HEK293 (cell line): ENCODE results near the gene AKT1.
A peak's percentile ranks its signal among the peaks of the same experiment; 100 is the strongest.

ENCODE experiments used
- CTCF ChIA-PET: fragments of 350-600 bp; formaldehyde crosslinking; extraction: SDS; loops from one replicate; lab custom pipeline; 2021; ENCODE audit warnings: antibody characterized with exemption; lab: Yijun Ruan, JAX
- POLR2A ChIA-PET: fragments of 300-600 bp; formaldehyde crosslinking; extraction: SDS; loops from one replicate; lab custom pipeline; 2020; ENCODE audit warnings: antibody characterized with exemption, inconsistent platforms; lab: Yijun Ruan, JAX
- H3K27ac ChIP-seq: fragments of 200-500 bp; sonication (Bioruptor generic); 2 replicates; pipeline ENCODE4 v1.5.1; 2014; ENCODE audit warnings: low read depth, low read length, control low read depth, inconsistent platforms; ENCODE audit errors: extremely low read depth
- H3K36me3 ChIP-seq, 2 experiments: fragments of 200-500 bp in 1 of 2; sonication (Bioruptor generic) in 1 of 2; 1 replicate in 1 of 2; 2 replicates in 1 of 2; pipeline ENCODE4 v1.5.1; 2014 to 2017; ENCODE audit warnings: inconsistent platforms in 2 of 2, low read length in 2 of 2; ENCODE audit not compliant: control insufficient read depth in 2 of 2, insufficient read depth in 1 of 2
- H3K4me1 ChIP-seq: fragments of 200-500 bp; sonication (Bioruptor generic); 2 replicates; pipeline ENCODE4 v1.5.1; 2014; ENCODE audit warnings: mild to moderate bottlenecking, low read length, inconsistent platforms; ENCODE audit not compliant: control insufficient read depth, insufficient read depth
- H3K4me3 ChIP-seq: 2 replicates; pipeline ENCODE4 v1.5.1; 2011; ENCODE audit warnings: low read depth, mild to moderate bottlenecking, control low read depth, low read length, moderate library complexity
- H3K9me3 ChIP-seq: fragments of 200-500 bp; sonication (Bioruptor generic); 2 replicates; pipeline ENCODE4 v1.5.1; 2014; ENCODE audit warnings: low read depth, low read length, inconsistent platforms; ENCODE audit not compliant: control insufficient read depth, insufficient read depth
- CTCF ChIP-seq: fragments of 450-650 bp; formaldehyde crosslinking; IDR thresholded peaks from 2 replicates; pipeline ENCODE4 v1.5.1; 2016; ENCODE audit warnings: missing biosample characterization, missing genetic modification characterization
- EGR2 ChIP-seq: fragments of 450-650 bp; formaldehyde crosslinking; IDR thresholded peaks from 2 replicates; pipeline ENCODE4 v1.5.1; 2016; ENCODE audit warnings: low read depth, missing biosample characterization, missing genetic modification characterization
- GLIS1 ChIP-seq: fragments of 450-650 bp; formaldehyde crosslinking; IDR thresholded peaks from 2 replicates; pipeline ENCODE4 v1.5.1; 2016; ENCODE audit warnings: missing biosample characterization, missing genetic modification characterization
- HOXC10 ChIP-seq: sonication (generic); formaldehyde crosslinking; IDR thresholded peaks from 2 replicates; pipeline ENCODE4 v1.8.1; 2023; ENCODE audit warnings: mild to moderate bottlenecking, missing genetic modification reagents
- HOXD13 ChIP-seq: sonication (generic); formaldehyde crosslinking; IDR thresholded peaks from 2 replicates; pipeline ENCODE4 v1.8.0; 2022; ENCODE audit warnings: missing genetic modification reagents, borderline replicate concordance
- KLF17 ChIP-seq: fragments of 450-650 bp; formaldehyde crosslinking; IDR thresholded peaks from 2 replicates; pipeline ENCODE4 v1.5.1; 2016; ENCODE audit warnings: missing biosample characterization, missing genetic modification characterization
- KLF8 ChIP-seq: fragments of 450-650 bp; formaldehyde crosslinking; IDR thresholded peaks from 2 replicates; pipeline ENCODE4 v1.5.1; 2016; ENCODE audit warnings: missing biosample characterization, missing genetic modification characterization
- SALL2 ChIP-seq: fragments of 450-650 bp; formaldehyde crosslinking; IDR thresholded peaks from 2 replicates; pipeline ENCODE4 v1.5.0; 2017; ENCODE audit warnings: missing biosample characterization, mild to moderate bottlenecking, missing genetic modification characterization, borderline replicate concordance
- ZBTB20 ChIP-seq: fragments of 450-650 bp; formaldehyde crosslinking; IDR thresholded peaks from 2 replicates; pipeline ENCODE4 v1.5.1; 2016; ENCODE audit warnings: missing biosample characterization, missing genetic modification characterization
- ZNF16 ChIP-seq: fragments of 450-650 bp; formaldehyde crosslinking; IDR thresholded peaks from 2 replicates; pipeline ENCODE4 v1.5.1; 2016; ENCODE audit warnings: low read depth, missing biosample characterization, missing genetic modification characterization
- ZNF350 ChIP-seq: fragments of 450-650 bp; formaldehyde crosslinking; IDR thresholded peaks from 2 replicates; pipeline ENCODE4 v1.5.0; 2017; ENCODE audit warnings: missing biosample characterization, mild to moderate bottlenecking, missing genetic modification characterization
- ZNF48 ChIP-seq: fragments of 450-650 bp; formaldehyde crosslinking; IDR thresholded peaks from 2 replicates; pipeline ENCODE4 v1.5.1; 2016; ENCODE audit warnings: missing biosample characterization, missing genetic modification characterization
- ZNF521 ChIP-seq: fragments of 450-650 bp; formaldehyde crosslinking; IDR thresholded peaks from 2 replicates; pipeline ENCODE4 v1.5.1; 2017; ENCODE audit warnings: missing biosample characterization, mild to moderate bottlenecking, missing genetic modification characterization
- ZNF544 ChIP-seq: fragments of 450-650 bp; formaldehyde crosslinking; IDR thresholded peaks from 2 replicates; pipeline ENCODE4 v1.5.0; 2017; ENCODE audit warnings: missing biosample characterization, missing genetic modification characterization
- ZNF580 ChIP-seq: fragments of 450-650 bp; formaldehyde crosslinking; IDR thresholded peaks from 2 replicates; pipeline ENCODE4 v1.5.1; 2016; ENCODE audit warnings: missing biosample characterization, missing genetic modification characterization
- ZNF610 ChIP-seq: fragments of 450-650 bp; formaldehyde crosslinking; IDR thresholded peaks from 2 replicates; pipeline ENCODE4 v1.5.1; 2016; ENCODE audit warnings: missing biosample characterization, missing genetic modification characterization, borderline replicate concordance
- ZNF670 ChIP-seq: fragments of 450-650 bp; formaldehyde crosslinking; IDR thresholded peaks from 2 replicates; pipeline ENCODE4 v1.5.1; 2016; ENCODE audit warnings: missing biosample characterization, missing genetic modification characterization, low read depth
- ZNF707 ChIP-seq: fragments of 450-650 bp; formaldehyde crosslinking; IDR thresholded peaks from 2 replicates; pipeline ENCODE4 v1.5.1; 2016; ENCODE audit warnings: missing biosample characterization, missing genetic modification characterization
- ZNF76 ChIP-seq: fragments of 450-650 bp; formaldehyde crosslinking; IDR thresholded peaks from 2 replicates; pipeline ENCODE4; 2016; ENCODE audit warnings: low read depth, missing biosample characterization, missing genetic modification characterization, borderline replicate concordance
- ZNF843 ChIP-seq: fragments of 450-650 bp; formaldehyde crosslinking; IDR thresholded peaks from 2 replicates; pipeline ENCODE4 v1.5.1; 2016; ENCODE audit warnings: missing biosample characterization, missing genetic modification characterization
- TF ChIP-seq, protein P1 (sequence below): fragments of 450-650 bp; IDR thresholded peaks from 2 replicates; pipeline ENCODE4 v1.5.1; 2018; ENCODE audit warnings: missing biosample characterization, mild to moderate bottlenecking, missing genetic modification characterization
- TF ChIP-seq, protein P2 (sequence below): fragments of 450-650 bp; formaldehyde crosslinking; IDR thresholded peaks from 2 replicates; pipeline ENCODE4 v1.5.1; 2017; ENCODE audit warnings: missing biosample characterization, missing genetic modification characterization
- TF ChIP-seq, protein P3 (sequence below): fragments of 450-650 bp; formaldehyde crosslinking; IDR thresholded peaks from 2 replicates; pipeline ENCODE4 v1.5.1; 2016; ENCODE audit warnings: missing biosample characterization, missing genetic modification characterization
- TF ChIP-seq, protein P4 (sequence below): fragments of 450-650 bp; formaldehyde crosslinking; IDR thresholded peaks from 2 replicates; pipeline ENCODE4 v1.5.1; 2017; ENCODE audit warnings: missing biosample characterization, missing genetic modification characterization

AKT1 gene

GRCh38 chr14:104771374-104771773 lies 24.2 kb downstream of the AKT1 start:
- CTCF ChIA-PET, result interaction anchor here (0.8 to 3.7 kb wide), 3 partner anchors 55 to 274 kb away, joined by 4 to 57 read pairs (median 6); no protein-coding TSS in a partner anchor

DNA sequence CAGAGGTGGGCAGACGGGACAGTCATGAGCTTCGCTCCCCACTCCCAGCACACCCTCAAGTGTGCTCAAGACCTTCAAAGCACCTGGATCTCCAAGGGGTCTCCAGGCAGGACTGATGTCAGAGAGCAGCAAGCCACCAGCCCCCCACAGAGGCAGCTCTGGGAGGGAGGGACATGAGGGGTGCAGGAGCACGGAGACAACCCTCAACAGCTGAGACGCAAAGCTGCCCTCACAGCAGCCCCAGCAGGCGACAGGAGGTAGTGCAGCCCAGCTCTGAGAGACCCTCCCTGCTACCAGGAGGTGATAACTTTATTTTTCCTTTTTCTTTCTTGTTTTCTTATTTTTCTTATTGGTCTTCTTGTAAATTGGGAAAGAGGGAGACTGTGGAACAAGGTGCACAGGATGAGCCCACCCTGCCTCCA lies 24.7 kb downstream of the AKT1 start:
- ChIA-PET POLR2A (interaction anchor here (1.1 to 1.6 kb wide), 2 partner anchors 18 to 21 kb away, joined by 3 to 4 read pairs; partner anchors contain the start of gene SIVA1), CTCF (interaction anchor here (0.6 to 3.7 kb wide), 3 partner anchors 56 to 275 kb away, joined by 3 to 57 read pairs (median 6); no protein-coding TSS in a partner anchor)
- Histone ChIP-seq H3K4me3 (no peak overlapping the region), H3K27ac (no peak overlapping the region), H3K36me3 (peaks cover 0 to 62% of the 10 kb centered on the region in 2 experiments; a peak in 2 of 3 replicates), H3K9me3 (no peaks in the 10 kb centered on the region), H3K4me1 (peaks cover 4% of the 10 kb centered on the region; the same call in 1 of the 2 replicates)
- TF ChIP-seq CTCF (0 out of 2 replicates have a peak, but pooled peaks have one; percentile 45), KLF8 (tag by site-specific recombination) (peak; percentile 47; the same call in 1 of the 2 replicates), SALL2 (tag by site-specific recombination) (no peak), ZNF610 (tag by site-specific recombination) (no peak), HOXD13 (CRISPR knock-in tag) (no peak), GLIS1 (tag by site-specific recombination) (peak; percentile 69), ZNF544 (tag by site-specific recombination) (no peak), ZNF843 (tag by site-specific recombination) (no peak), ZNF48 (no peak), ZNF521 (tag by site-specific recombination) (no peak), ZBTB20 (tag by site-specific recombination) (no peak), ZNF76 (tag by site-specific recombination) (no peak), ZNF707 (tag by site-specific recombination) (peak; percentile 58; the same call in 1 of the 2 replicates), ZNF16 (no peak), EGR2 (tag by site-specific recombination) (no peak), HOXC10 (no peak), ZNF670 (tag by site-specific recombination) (no peak), KLF17 (tag by site-specific recombination) (no peak), ZNF580 (tag by site-specific recombination) (0 out of 2 replicates have a peak, but pooled peaks have one; percentile 26), ZNF350 (tag by site-specific recombination) (no peak)
- TF ChIP-seq, protein P1, sequence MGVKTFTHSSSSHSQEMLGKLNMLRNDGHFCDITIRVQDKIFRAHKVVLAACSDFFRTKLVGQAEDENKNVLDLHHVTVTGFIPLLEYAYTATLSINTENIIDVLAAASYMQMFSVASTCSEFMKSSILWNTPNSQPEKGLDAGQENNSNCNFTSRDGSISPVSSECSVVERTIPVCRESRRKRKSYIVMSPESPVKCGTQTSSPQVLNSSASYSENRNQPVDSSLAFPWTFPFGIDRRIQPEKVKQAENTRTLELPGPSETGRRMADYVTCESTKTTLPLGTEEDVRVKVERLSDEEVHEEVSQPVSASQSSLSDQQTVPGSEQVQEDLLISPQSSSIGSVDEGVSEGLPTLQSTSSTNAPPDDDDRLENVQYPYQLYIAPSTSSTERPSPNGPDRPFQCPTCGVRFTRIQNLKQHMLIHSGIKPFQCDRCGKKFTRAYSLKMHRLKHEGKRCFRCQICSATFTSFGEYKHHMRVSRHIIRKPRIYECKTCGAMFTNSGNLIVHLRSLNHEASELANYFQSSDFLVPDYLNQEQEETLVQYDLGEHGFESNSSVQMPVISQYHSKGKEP (tag by site-specific recombination), result no peak
- TF ChIP-seq, protein P2, sequence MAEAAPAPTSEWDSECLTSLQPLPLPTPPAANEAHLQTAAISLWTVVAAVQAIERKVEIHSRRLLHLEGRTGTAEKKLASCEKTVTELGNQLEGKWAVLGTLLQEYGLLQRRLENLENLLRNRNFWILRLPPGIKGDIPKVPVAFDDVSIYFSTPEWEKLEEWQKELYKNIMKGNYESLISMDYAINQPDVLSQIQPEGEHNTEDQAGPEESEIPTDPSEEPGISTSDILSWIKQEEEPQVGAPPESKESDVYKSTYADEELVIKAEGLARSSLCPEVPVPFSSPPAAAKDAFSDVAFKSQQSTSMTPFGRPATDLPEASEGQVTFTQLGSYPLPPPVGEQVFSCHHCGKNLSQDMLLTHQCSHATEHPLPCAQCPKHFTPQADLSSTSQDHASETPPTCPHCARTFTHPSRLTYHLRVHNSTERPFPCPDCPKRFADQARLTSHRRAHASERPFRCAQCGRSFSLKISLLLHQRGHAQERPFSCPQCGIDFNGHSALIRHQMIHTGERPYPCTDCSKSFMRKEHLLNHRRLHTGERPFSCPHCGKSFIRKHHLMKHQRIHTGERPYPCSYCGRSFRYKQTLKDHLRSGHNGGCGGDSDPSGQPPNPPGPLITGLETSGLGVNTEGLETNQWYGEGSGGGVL, result no peak
- TF ChIP-seq, protein P3, sequence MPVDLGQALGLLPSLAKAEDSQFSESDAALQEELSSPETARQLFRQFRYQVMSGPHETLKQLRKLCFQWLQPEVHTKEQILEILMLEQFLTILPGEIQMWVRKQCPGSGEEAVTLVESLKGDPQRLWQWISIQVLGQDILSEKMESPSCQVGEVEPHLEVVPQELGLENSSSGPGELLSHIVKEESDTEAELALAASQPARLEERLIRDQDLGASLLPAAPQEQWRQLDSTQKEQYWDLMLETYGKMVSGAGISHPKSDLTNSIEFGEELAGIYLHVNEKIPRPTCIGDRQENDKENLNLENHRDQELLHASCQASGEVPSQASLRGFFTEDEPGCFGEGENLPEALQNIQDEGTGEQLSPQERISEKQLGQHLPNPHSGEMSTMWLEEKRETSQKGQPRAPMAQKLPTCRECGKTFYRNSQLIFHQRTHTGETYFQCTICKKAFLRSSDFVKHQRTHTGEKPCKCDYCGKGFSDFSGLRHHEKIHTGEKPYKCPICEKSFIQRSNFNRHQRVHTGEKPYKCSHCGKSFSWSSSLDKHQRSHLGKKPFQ (tag by site-specific recombination), result no peak

More at GRCh38 chr14:104771374-104771773, 24.2 kb downstream of the AKT1 start:
- POLR2A ChIA-PET, result interaction anchor here (1.1 to 1.6 kb wide), 2 partner anchors 19 to 20 kb away, joined by 3 to 4 read pairs; partner anchors contain the start of gene SIVA1
- H3K9me3 ChIP-seq, result no peaks in the 10 kb centered on the region
- no peak overlapping the region for H3K4me3 ChIP-seq
- TF ChIP-seq, protein P4, sequence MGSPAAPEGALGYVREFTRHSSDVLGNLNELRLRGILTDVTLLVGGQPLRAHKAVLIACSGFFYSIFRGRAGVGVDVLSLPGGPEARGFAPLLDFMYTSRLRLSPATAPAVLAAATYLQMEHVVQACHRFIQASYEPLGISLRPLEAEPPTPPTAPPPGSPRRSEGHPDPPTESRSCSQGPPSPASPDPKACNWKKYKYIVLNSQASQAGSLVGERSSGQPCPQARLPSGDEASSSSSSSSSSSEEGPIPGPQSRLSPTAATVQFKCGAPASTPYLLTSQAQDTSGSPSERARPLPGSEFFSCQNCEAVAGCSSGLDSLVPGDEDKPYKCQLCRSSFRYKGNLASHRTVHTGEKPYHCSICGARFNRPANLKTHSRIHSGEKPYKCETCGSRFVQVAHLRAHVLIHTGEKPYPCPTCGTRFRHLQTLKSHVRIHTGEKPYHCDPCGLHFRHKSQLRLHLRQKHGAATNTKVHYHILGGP (tag by site-specific recombination), result no peak
- H3K4me1 ChIP-seq, result peaks cover 4% of the 10 kb centered on the region; the same call in 1 of the 2 replicates
- H3K36me3 ChIP-seq, result peaks cover 0 to 66% of the 10 kb centered on the region in 2 experiments; a peak in 2 of 3 replicates
- no peak overlapping the region for H3K27ac ChIP-seq
